NCI-H1694 (cell line): Measurements from ENCODE around the gene FGGY.
"Not testable (repeated sequence)": the region's sequence is repeated elsewhere in the genome, so short reads cannot be mapped to it uniquely, and the experiment has no call there.

Source experiments
- DNase-seq: peaks from one replicate; lab custom pipeline; 2025; lab: John Stamatoyannopoulos, UW

FGGY gene

GRCh38 chr1:59703226-59703917 is 406.5 kb downstream of the FGGY start:
- DNase-seq: no peak

- no peak for DNase-seq
These were observed 407.1 kb downstream of the FGGY start for GRCh38 chr1:59703918-59704378.

- DNase-seq: no peak
These were observed 407.8 kb downstream of the FGGY start for GRCh38 chr1:59704716-59705115.

GRCh38 chr1:59705466-59706302 is 408.8 kb downstream of the FGGY start:
- DNase-seq: no peak

- DNase-seq: no peak
These were observed 409.4 kb downstream of the FGGY start for GRCh38 chr1:59706303-59706599.

GRCh38 chr1:59707178-59707791 is 410.4 kb downstream of the FGGY start:
- DNase-seq: no peak

GRCh38 chr1:59709333-59709732 is 412.4 kb downstream of the FGGY start:
- DNase-seq: no peak

GRCh38 chr1:59710920-59711319 is 414.0 kb downstream of the FGGY start:
- not testable (repeated sequence) for DNase-seq

- DNase-seq: no peak
These were observed 417.3 kb downstream of the FGGY start for GRCh38 chr1:59714219-59714618.

GRCh38 chr1:59714966-59715365 is 418.1 kb downstream of the FGGY start:
- no peak for DNase-seq

- no peak for DNase-seq
These were observed 419.9 kb downstream of the FGGY start for GRCh38 chr1:59716832-59717231.

- DNase-seq: peak; percentile 55
These were observed 421.4 kb downstream of the FGGY start for GRCh38 chr1:59718064-59718988.

- DNase-seq: no peak
These were observed 422.1 kb downstream of the FGGY start for GRCh38 chr1:59718989-59719360.

- DNase-seq: no peak
These were observed 423.6 kb downstream of the FGGY start for GRCh38 chr1:59720326-59721115.

- DNase-seq: no peak
These were observed 433.4 kb downstream of the FGGY start for GRCh38 chr1:59730302-59730701.

- no peak for DNase-seq
These were observed 434.0 kb downstream of the FGGY start for GRCh38 chr1:59730759-59731478.

GRCh38 chr1:59731591-59731990 is 434.7 kb downstream of the FGGY start:
- DNase-seq: no peak

- DNase-seq: no peak
These were observed 435.5 kb downstream of the FGGY start for GRCh38 chr1:59732214-59732955.

- no peak for DNase-seq
These were observed 436.7 kb downstream of the FGGY start for GRCh38 chr1:59733443-59734141.
